Measurements from ENCODE around the gene TDP2.

Gene TDP2

GRCh38 chr6:24660105-24660504 is 6.6 kb downstream of the TDP2 start:
- no peak for DNase-seq (ENCODE audit: low read depth in 1 of 2, low spot score in 1 of 2)
- no peaks in the 10 kb centered on the region for H3K27me3 ChIP-seq (ENCODE audit: insufficient read depth, poor library complexity, severe bottlenecking)
- no peak overlapping the region for H3K27ac ChIP-seq (replicated peaks)
- TF ChIP-seq REST (IDR thresholded peaks at IDR 0.05; ENCODE audit: insufficient replicate concordance, low read depth) (no peak), CTCF (IDR thresholded peaks at IDR 0.05; ENCODE audit: insufficient read depth, low read length) (no peak), POLR2AphosphoS5 (IDR thresholded peaks at IDR 0.05; ENCODE audit: low read depth) (no peak), SPI1 (IDR thresholded peaks at IDR 0.05; ENCODE audit: borderline replicate concordance, low read depth) (no peak)
- no peak overlapping the region for H3K4me3 ChIP-seq (replicated peaks; ENCODE audit: insufficient read depth, low read length)

- no peak overlapping the region for H3K4me3 ChIP-seq (replicated peaks; ENCODE audit: insufficient read depth, low read length)
- H3K27me3 ChIP-seq (ENCODE audit: insufficient read depth, poor library complexity, severe bottlenecking), result no peaks in the 10 kb centered on the region
- H3K27ac ChIP-seq (replicated peaks), result no peak overlapping the region
- TF ChIP-seq SPI1 (IDR thresholded peaks at IDR 0.05; ENCODE audit: borderline replicate concordance, low read depth), result no peak
- TF ChIP-seq CTCF (IDR thresholded peaks at IDR 0.05; ENCODE audit: insufficient read depth, low read length), result no peak
- no peak for TF ChIP-seq REST (IDR thresholded peaks at IDR 0.05; ENCODE audit: insufficient replicate concordance, low read depth)
- TF ChIP-seq POLR2AphosphoS5 (IDR thresholded peaks at IDR 0.05; ENCODE audit: low read depth), result no peak
- no peak for TF ChIP-seq GABPA (IDR thresholded peaks at IDR 0.05; ENCODE audit: low read depth)
- no peak for DNase-seq (ENCODE audit: low read depth in 1 of 2, low spot score in 1 of 2)
Measured at GRCh38 chr6:24659561-24659960, 7.1 kb downstream of the TDP2 start.

GRCh38 chr6:24658573-24659560 is 7.8 kb downstream of the TDP2 start:
- Histone ChIP-seq H3K4me3 (replicated peaks; ENCODE audit: insufficient read depth, low read length) (no peak overlapping the region), H3K27me3 (ENCODE audit: insufficient read depth, poor library complexity, severe bottlenecking) (no peaks in the 10 kb centered on the region), H3K27ac (replicated peaks) (no peak overlapping the region)
- no peak for TF ChIP-seq POLR2AphosphoS5 (IDR thresholded peaks at IDR 0.05; ENCODE audit: low read depth)
- TF ChIP-seq SPI1 (IDR thresholded peaks at IDR 0.05; ENCODE audit: borderline replicate concordance, low read depth), result no peak
- no peak for TF ChIP-seq GABPA (IDR thresholded peaks at IDR 0.05; ENCODE audit: low read depth)
- no peak for TF ChIP-seq CTCF (IDR thresholded peaks at IDR 0.05; ENCODE audit: insufficient read depth, low read length)
- no peak for TF ChIP-seq REST (IDR thresholded peaks at IDR 0.05; ENCODE audit: insufficient replicate concordance, low read depth)
- no peak for DNase-seq (ENCODE audit: low read depth in 1 of 2, low spot score in 1 of 2)

All from HL-60 (cell line).